ENCODE measurements around the gene MAPK12. TPM values are rescaled to one million over a fixed set of nuclear protein-coding genes. Genes with fewer than 3 reads are reported as not detected.

Gene MAPK12
- total and polyA plus RNA-seq, 9 of the 15 experiments (the other 6 are each of a cell fraction or from before 2014, with no cell fraction given): 0.79 to 71.5 (median 32.8) TPM

- TF ChIP-seq ZNF395 (CRISPR knock-in tag; IDR thresholded peaks at IDR 0.05) (no peak), GTF2A2 (tag; IDR thresholded peaks at IDR 0.05) (no peak), USF2 (CRISPR knock-in tag; IDR thresholded peaks at IDR 0.05) (peak; percentile 85), SAFB (IDR thresholded peaks at IDR 0.05; ENCODE audit: borderline replicate concordance, low read depth, low read length) (no peak), ELK3 (CRISPR knock-in tag; IDR thresholded peaks at IDR 0.05) (no peak), POLR2A (conservative IDR thresholded peaks at IDR 0.05) (no peak; the same call in 1 of the 2 replicates), NONO (IDR thresholded peaks at IDR 0.05; ENCODE audit: low read depth in 2 of 2, low read length in 1 of 2) (no peak), RBM17 (IDR thresholded peaks at IDR 0.05; ENCODE audit: borderline replicate concordance, low read depth, low read length) (no peak), ZNF184 (CRISPR knock-in tag; IDR thresholded peaks at IDR 0.05) (no peak), HMG20B (CRISPR knock-in tag; IDR thresholded peaks at IDR 0.05) (no peak), MED1 (CRISPR knock-in tag; IDR thresholded peaks at IDR 0.05; ENCODE audit: borderline replicate concordance) (no peak), SMARCE1 (IDR thresholded peaks at IDR 0.05) (no peak), MCM5 (IDR thresholded peaks at IDR 0.05; ENCODE audit: low read depth) (no peak)
- TF ChIP-seq, protein P1, sequence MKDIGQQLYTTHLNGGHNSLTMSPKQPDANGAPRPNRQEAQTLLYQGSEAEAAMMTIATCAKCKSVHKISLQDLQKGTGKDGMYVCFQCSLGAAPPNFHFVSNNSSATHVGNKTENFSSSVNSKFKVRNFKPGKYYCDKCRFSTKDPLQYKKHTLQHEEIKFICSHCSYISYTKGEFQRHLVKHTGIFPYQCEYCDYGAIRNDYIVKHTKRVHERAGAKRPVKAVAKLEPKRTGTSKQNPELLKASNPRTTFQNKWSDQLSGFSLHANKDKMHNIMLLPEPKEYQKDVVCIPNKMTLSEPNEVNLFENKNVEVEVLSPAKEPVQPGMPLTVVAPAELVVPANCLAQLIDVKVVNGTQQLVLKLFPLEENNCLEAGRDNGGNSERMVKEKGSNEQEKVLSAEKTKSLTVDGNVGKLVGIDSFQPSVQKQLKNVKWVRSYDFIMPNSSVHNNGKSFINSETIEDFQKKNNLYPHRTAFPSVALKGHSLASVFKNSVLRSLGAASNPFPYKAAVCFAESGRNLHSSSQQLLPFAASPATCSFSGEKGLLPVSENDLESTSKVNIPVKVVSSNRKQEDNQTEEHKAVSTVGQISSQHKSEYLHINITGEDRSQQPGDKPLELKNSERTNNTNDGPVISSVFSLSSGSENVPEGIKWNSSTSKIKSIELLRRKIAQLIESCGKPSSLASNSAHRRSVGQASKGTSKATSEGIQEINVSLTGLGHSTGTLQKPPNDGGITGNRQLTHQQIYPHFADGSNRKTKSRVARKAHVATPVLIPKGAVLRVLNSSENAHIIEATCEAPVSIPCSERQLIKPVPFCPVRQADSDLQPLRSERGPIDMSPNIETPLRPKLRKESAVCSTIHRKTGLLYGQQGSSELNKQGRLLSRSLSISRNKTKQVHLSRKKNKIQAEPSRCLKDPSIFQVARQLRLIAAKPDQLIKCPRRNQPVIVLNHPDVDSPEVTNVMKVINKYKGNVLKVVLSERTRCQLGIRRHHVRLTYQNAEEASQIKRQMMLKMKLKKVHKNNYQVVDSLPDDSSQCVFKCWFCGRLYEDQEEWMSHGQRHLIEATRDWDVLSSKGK (CRISPR knock-in tag; IDR thresholded peaks at IDR 0.05): no peak
- TF ChIP-seq, protein P2, sequence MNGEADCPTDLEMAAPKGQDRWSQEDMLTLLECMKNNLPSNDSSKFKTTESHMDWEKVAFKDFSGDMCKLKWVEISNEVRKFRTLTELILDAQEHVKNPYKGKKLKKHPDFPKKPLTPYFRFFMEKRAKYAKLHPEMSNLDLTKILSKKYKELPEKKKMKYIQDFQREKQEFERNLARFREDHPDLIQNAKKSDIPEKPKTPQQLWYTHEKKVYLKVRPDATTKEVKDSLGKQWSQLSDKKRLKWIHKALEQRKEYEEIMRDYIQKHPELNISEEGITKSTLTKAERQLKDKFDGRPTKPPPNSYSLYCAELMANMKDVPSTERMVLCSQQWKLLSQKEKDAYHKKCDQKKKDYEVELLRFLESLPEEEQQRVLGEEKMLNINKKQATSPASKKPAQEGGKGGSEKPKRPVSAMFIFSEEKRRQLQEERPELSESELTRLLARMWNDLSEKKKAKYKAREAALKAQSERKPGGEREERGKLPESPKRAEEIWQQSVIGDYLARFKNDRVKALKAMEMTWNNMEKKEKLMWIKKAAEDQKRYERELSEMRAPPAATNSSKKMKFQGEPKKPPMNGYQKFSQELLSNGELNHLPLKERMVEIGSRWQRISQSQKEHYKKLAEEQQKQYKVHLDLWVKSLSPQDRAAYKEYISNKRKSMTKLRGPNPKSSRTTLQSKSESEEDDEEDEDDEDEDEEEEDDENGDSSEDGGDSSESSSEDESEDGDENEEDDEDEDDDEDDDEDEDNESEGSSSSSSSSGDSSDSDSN (IDR thresholded peaks at IDR 0.05; ENCODE audit: borderline replicate concordance in 1 of 2, low read depth in 2 of 2, low read length in 2 of 2): no peak
Observed at GRCh38 chr22:50218996-50219727, 42.3 kb downstream of the MAPK12 start (continued).
